Measurements from ENCODE around the gene TBX18. TPM values are rescaled to one million over a fixed set of nuclear protein-coding genes. Genes with fewer than 3 reads are reported as not detected.

Gene TBX18
- polyA plus RNA-seq (ENCODE audit: insufficient read depth in 1 of 5, insufficient read length in 5 of 5, low replicate concordance in 1 of 5): 1 to 10 TPM in 2 of 5 donors, under 1 TPM in 3; 0.09 to 2.1 (median 0.88) TPM
- long read RNA-seq, donor 1, full-length matches to known transcripts: 1 of 1 reads
- long read RNA-seq, donor 1, partial matches to known transcripts: 0 of 1 reads
- long read RNA-seq, donor 1, other reads (novel, unspliced or antisense): 0 of 1 reads
- long read RNA-seq, donor 2: 0 reads
- long read RNA-seq, donor 3: 0 reads
- long read RNA-seq, donor 4: 0 reads
- long read RNA-seq, donor 5, full-length matches to known transcripts: 2 of 2 reads
- long read RNA-seq, donor 5, partial matches to known transcripts: 0 of 2 reads
- long read RNA-seq, donor 5, other reads (novel, unspliced or antisense): 0 of 2 reads
- long read RNA-seq, donor 6, partial matches to known transcripts: 0 of 1 reads
- long read RNA-seq, donor 6, other reads (novel, unspliced or antisense): 0 of 1 reads
- long read RNA-seq, donor 7: 0 reads
- long read RNA-seq, donor 8: 0 reads

GRCh38 chr6:84764332-84765049 is at the start of gene TBX18:
TBX18 (minus strand) TSS chr6:84764598; CDS start chr6:84764181, 417 bp downstream.
- DNase-seq: peak in 1 of 2 donors; percentile 34

DNA sequence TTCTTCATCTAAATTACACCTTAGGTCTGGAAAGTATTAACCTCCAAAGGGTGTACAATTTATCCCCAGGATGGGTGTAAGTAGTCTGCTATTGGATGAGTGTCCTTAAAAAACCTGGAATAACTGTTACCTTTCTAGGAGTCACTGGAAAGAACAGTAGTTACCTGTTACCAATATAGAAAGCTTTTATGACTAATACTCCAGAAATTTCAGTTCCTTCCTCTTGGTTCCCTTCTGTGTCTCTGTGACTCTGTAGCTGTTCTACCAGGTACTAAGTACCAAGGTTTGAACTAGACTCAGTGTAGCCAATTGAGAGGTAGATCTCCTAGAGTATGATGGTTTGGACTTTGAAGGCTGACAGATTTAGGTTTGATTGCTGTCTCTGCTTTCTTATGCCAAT is 47.0 kb upstream of the TBX18 start:
- no peak for DNase-seq

GRCh38 chr6:84809455-84809854 is 45.1 kb upstream of the TBX18 start:
- no peak for DNase-seq

DNA sequence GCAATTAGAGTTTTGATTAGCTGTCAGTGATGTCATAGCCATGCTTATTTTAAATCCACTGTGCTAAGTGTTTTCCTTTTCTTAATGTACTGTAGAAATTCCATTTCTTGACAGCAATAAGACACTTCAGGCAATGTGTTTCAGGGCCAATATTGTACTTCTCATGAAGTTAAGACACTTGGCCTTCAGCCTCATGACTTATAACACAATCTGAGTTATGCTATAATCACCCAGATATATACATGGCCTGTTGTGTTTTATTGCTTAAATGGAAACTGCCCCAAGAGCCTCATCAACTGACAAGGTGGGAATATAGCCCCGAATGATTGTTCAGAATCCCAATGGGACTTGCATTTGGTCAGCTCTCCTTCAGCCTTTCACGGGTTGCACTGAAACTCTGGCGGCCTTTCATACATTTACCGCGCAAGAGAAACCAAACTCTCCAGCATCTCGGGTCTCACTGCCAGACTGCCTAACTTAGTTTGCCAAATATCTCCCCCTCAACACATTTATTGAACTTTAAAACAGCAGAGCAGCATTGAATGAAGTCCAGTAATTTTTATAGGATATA is 44.2 kb upstream of the TBX18 start:
- peak; percentile 29 to 72 for DNase-seq

- no peak for DNase-seq
Observed at GRCh38 chr6:84805145-84805544, 40.7 kb upstream of the TBX18 start.

DNA sequence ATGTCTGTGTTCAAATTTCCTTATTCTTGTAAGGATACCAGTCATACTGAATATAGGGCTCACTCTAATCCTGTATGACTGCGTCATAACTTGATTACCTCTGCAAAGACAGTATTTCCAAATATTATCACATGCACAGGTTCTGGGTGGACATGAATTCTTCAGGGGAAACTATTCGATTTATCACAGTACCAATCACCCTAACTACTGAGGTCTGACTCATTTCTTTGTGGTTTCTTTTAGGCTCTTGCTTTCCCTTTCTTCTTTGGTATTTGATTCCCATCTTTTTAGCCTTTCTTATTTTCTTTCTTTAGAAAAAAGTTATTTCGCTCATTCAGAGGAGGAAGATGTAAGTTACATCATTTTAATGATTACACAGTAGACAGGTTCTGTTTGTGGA is 40.3 kb upstream of the TBX18 start:
- DNase-seq: no peak

- no peak for DNase-seq
Observed at GRCh38 chr6:84801250-84801649, 36.9 kb upstream of the TBX18 start.

DNA sequence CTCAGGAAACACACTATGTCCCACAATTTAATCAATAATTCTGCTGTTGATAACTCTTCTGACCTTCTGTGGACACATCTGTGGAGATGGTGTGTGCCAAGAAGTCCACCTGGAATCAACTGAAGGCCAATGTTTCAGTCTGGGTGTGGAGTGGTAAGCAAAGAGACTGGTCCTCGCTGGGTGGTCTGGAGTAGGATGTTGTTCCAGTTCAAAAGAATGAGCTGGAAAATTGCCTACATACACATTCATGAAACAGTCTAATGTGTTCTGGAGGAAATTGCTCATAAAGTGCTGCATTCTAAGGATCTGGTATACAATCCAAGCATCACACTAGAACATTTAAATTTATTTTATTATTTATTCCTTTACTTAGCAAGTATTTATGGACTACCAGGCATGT is 33.9 kb upstream of the TBX18 start:
- peak in 1 of 2 donors; percentile 23 for DNase-seq

DNA sequence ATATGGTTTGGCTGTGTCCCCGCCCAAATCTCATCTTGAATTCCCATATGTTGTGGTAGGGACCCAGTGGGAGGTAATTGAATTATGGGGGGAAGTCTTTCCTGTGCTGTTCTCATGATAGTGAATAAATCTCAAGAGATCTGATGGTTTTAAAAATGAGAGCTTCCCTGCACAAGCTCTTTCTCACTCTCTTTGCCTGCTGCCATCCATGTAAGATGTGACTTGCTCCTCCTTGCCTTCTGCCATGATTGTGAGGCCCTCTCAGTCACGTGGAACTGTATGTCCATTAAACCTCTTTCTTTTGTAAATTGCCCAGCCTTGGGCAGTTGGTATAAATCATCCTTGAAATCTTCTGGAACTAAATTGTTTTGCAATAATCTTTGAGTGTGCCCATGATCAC is 31.9 kb upstream of the TBX18 start:
- DNase-seq: no peak

DNA sequence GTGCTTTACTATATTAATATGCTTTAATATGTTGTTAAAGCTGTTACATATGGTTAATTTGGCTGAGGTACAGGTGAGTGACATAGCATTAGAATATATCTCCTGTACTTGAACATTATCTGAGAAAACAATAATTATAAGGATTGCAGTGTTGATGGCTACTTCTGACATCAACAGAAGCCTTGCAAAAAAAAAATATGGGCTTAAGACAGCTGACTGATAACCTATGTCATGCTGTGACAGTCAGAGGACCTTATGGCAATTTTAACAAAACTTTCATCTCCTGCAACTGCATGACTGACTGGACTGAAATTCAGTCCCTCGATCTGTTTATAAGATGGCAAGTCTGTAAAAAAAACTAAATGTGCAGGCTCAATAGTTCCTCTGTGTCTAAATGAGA is 27.5 kb upstream of the TBX18 start:
- no peak for DNase-seq

- DNase-seq: no peak
Observed at GRCh38 chr6:84791233-84791632, 26.8 kb upstream of the TBX18 start.

GRCh38 chr6:84789170-84789569 is 24.8 kb upstream of the TBX18 start:
- DNase-seq: no peak

- no peak for DNase-seq
Observed at GRCh38 chr6:84788689-84789088, 24.3 kb upstream of the TBX18 start.

DNA sequence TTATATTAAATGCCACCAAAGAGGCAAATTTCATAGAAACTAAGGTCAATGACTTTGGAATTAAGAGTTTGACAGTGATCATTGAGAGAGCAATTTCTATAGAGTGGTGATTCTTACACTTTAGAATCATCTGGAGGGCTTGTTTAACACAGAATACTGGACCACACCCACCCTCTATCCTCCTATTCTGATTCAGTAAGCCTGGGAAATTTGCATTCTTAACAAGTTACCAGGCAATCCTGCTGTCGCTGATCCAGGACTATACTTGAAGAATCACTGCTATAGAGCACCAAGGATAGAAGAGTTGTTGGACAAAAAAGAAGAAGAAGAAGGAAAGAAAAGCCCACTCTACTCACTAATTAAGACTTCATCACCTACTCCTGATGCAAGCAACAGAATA is 21.3 kb upstream of the TBX18 start:
- DNase-seq: no peak

DNA sequence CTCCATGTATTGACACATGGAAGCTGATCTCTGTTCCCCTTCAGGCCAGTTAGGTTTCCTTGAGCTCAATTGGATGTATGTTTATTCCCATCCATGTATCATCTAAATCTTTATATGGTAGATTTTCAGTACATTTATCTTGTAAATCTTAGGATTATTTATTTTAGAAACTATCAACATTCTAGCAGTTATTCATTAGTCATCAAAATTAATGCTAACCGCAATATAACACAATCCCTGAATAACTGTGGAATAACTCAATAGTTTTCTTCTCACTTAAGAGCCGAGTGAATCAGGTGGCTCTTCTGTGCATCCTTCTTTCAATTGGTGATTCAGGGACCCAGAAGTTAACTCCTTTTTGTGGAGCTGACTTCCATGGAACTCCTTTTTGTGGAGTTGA is 15.5 kb upstream of the TBX18 start:
- DNase-seq: no peak

DNA sequence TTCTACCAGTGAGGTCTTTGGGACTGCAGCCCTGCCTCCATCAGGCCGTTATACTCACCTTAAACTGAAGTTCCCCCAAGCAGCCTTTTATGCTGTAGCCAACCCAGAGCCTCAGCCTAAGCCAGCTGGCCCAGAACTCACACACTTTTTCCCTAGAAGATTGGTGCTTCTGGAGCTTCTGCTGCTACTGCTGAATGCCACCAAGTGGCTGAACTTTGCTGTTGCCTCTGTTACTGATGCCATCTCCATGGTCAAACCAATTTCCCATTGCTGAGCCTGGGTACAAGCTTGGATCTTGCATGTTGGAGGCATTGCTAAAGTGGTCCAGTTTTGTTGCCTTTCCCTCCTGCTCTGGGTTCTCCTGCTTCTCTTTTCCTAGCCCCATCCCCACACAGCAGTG is 15.0 kb upstream of the TBX18 start:
- no peak for DNase-seq

GRCh38 chr6:84777888-84778287 is 13.5 kb upstream of the TBX18 start:
- DNase-seq: no peak

GRCh38 chr6:84776392-84776791 is 12.0 kb upstream of the TBX18 start:
- DNase-seq: no peak

DNA sequence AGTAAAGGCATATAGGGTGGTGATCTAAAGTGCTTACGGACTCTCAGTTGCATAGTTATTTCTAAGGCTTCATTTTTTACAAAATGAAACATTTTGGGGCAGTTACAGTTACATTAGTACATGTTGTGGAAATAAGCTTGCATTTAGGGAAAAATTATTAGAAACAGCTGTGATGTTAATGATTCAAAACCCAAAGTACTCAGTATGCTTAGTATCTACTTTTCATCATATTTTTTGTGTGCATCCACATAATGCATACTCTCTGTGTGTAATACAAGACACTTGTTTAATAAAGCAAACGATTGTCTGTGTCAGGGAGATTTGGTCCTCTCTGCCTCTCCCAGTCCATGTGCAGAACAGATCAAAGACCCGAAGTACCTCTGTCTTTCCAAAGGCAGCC is 11.4 kb upstream of the TBX18 start:
- DNase-seq: no peak

GRCh38 chr6:84774985-84775284 is 10.5 kb upstream of the TBX18 start:
- no peak for DNase-seq

GRCh38 chr6:84774157-84774984 is 10.0 kb upstream of the TBX18 start:
- no peak for DNase-seq

Data from right lung (tissue), 10 donors.